Nephron (organoid): ENCODE measurements around the gene RILPL1.
"Not testable (repeated sequence)": the region's sequence is repeated elsewhere in the genome, so short reads cannot be mapped to it uniquely, and the experiment has no call there.

ENCODE experiments used
- H3K27ac Mint-ChIP-seq, 3 experiments: 2 replicates each; pipeline ENCODE4 v1.8.0; 2020; ENCODE audit warnings: mixed read lengths in 3 of 3, mild to moderate bottlenecking in 2 of 3, moderate library complexity in 1 of 3
- H3K27me3 Mint-ChIP-seq: 2 replicates; pipeline ENCODE4 v1.8.0; 2021; ENCODE audit warnings: low read depth, mild to moderate bottlenecking, moderate library complexity, mixed read lengths
- H3K36me3 Mint-ChIP-seq: 2 replicates; pipeline ENCODE4 v1.8.0; 2020; ENCODE audit warnings: low read depth, mixed read lengths
- H3K4me1 Mint-ChIP-seq: 2 replicates; pipeline ENCODE4 v1.8.0; 2020; ENCODE audit warnings: mixed read lengths
- H3K4me3 Mint-ChIP-seq, 3 experiments: 2 replicates each; pipeline ENCODE4 v1.8.0; 2020; ENCODE audit warnings: mild to moderate bottlenecking in 3 of 3, mixed read lengths in 3 of 3, moderate library complexity in 2 of 3
- H3K9me3 Mint-ChIP-seq: 2 replicates; pipeline ENCODE4 v1.8.0; 2020; ENCODE audit warnings: mixed read lengths
- TF ChIP-seq, protein P1 (sequence below), 3 experiments: fragments of 200-600 bp; sonication (generic); IDR thresholded peaks; one replicate each; pipeline ENCODE4 v1.5.0; 2021; ENCODE audit warnings: antibody characterized with exemption in 3 of 3; ENCODE audit not compliant: unreplicated experiment in 3 of 3

RILPL1 gene

DNA sequence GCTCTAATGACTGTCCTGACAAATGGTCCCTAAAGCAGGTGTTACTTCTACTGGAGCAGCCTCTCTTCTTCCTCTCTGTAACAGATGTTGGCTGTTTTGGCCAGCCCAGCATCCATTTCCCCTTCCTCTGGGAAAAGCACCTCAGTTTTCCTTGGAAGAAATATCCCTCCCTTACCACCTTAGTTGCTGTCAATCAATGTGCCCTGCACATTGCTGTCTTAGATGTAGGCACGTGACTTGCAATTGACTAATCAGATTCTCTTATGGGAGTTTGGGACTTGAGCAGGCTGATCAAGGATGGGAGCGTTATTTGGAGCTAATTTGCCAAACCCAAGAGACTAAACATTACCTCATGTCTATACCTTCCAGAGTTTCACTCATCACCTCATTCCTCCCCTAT is 38.9 kb upstream of the RILPL1 start:
- H3K4me1 Mint-ChIP-seq: no peaks in the 10 kb centered on the region
- H3K27me3 Mint-ChIP-seq: no peaks in the 10 kb centered on the region
- TF ChIP-seq, protein P1, sequence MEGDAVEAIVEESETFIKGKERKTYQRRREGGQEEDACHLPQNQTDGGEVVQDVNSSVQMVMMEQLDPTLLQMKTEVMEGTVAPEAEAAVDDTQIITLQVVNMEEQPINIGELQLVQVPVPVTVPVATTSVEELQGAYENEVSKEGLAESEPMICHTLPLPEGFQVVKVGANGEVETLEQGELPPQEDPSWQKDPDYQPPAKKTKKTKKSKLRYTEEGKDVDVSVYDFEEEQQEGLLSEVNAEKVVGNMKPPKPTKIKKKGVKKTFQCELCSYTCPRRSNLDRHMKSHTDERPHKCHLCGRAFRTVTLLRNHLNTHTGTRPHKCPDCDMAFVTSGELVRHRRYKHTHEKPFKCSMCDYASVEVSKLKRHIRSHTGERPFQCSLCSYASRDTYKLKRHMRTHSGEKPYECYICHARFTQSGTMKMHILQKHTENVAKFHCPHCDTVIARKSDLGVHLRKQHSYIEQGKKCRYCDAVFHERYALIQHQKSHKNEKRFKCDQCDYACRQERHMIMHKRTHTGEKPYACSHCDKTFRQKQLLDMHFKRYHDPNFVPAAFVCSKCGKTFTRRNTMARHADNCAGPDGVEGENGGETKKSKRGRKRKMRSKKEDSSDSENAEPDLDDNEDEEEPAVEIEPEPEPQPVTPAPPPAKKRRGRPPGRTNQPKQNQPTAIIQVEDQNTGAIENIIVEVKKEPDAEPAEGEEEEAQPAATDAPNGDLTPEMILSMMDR (IDR thresholded peaks at IDR 0.05; ENCODE audit: unreplicated experiment in 3 of 3): no peak
- H3K27ac Mint-ChIP-seq: no peak overlapping the region
- no peak overlapping the region for H3K4me3 Mint-ChIP-seq
- H3K36me3 Mint-ChIP-seq: peaks cover 8% of the 10 kb centered on the region
- no peaks in the 10 kb centered on the region for H3K9me3 Mint-ChIP-seq

DNA sequence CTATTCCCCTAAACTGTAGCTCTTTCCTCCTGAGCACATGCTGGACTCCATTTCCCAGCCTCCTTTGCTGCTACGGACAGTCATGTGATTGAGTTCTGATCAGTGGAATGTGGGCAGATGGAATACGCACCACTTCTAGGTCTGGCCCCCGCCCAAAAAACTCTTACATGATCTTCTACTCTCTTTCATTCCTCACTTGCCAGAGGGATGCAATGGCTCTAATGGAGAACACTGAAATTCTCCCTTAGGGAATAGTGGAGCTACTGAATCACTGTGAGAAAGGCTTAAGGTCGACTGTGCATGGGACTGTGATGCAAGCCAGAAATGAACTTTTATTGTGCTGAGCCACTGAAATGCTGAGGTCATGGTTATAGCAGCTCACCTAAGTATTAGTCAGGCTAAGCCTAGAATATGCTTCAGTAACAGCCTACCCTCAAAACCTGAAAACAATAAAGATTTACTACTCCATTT is 37.9 kb upstream of the RILPL1 start:
- H3K36me3 Mint-ChIP-seq: peaks cover 4% of the 10 kb centered on the region
- no peaks in the 10 kb centered on the region for H3K27me3 Mint-ChIP-seq
- TF ChIP-seq, protein P1 (IDR thresholded peaks at IDR 0.05; ENCODE audit: unreplicated experiment in 3 of 3): no peak
- H3K4me3 Mint-ChIP-seq: no peak overlapping the region
- H3K27ac Mint-ChIP-seq: no peak overlapping the region
- H3K4me1 Mint-ChIP-seq: no peaks in the 10 kb centered on the region
- H3K9me3 Mint-ChIP-seq: no peaks in the 10 kb centered on the region

DNA sequence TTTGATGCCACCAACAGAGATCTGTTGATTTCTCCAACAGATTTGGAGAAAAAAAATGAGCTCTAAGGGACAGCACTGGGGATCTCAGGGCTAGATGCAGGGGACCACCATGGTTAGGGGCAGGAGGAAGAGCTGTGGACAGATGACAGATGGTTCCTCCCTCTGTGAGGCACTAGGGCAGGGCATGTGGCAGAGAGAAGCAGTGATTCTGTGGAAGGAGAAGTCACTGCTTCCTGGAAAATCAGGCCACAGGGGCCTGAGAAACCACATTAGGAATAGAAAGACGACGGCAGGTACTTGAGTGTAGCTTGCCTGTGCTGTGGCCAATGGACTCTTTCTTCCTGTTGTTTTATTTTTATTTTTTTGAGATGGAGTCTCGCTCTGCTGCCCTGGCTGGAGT is 25.9 kb upstream of the RILPL1 start:
- TF ChIP-seq, protein P1 (IDR thresholded peaks at IDR 0.05; ENCODE audit: unreplicated experiment in 3 of 3): no peak
- Mint-ChIP-seq H3K4me1 (no peaks in the 10 kb centered on the region), H3K27ac (no peak overlapping the region), H3K4me3 (no peak overlapping the region), H3K36me3 (no peaks in the 10 kb centered on the region), H3K27me3 (peaks cover 3% of the 10 kb centered on the region), H3K9me3 (no peaks in the 10 kb centered on the region)

DNA sequence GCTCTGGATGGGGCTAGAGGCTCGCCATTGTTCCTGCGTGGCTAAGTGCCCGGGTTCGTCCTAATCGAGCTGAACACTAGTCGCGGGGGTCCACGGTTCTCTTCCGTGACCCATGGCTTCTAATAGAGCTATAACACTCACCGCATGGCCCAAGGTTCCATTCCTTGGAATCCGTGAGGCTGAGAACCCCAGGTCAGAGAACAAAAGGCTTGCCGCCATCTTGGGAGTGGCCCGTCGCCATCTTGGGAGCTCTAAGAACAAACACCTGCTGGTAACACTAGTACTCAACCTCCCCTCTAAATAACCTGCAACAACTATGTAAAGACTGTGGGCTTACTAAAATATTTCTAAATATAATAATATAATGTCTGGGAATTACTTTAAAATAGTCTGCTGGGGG is 25.0 kb upstream of the RILPL1 start:
- not testable (repeated sequence) for H3K27ac Mint-ChIP-seq, H3K4me1 Mint-ChIP-seq, H3K4me3 Mint-ChIP-seq, H3K36me3 Mint-ChIP-seq, H3K9me3 Mint-ChIP-seq, H3K27me3 Mint-ChIP-seq

DNA sequence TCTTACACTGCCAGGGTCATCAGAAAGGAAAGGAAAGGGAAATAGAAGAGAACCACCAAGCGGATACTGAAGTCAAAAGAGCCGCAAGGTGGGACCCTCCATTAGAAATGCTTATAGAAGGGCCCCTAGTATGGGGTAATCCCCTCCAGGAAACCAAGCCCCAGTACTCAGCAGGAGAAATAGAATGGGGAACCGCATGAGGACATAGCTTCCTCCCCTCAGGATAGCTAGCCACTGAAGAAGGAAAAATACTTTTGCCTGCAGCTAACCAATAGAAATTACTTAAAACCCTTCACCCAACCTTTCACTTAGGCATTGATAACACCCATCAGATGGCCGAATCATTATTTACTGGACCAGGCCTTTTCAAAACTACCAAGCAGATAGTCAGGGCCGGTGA is 21.3 kb upstream of the RILPL1 start:
- H3K27me3 Mint-ChIP-seq, H3K36me3 Mint-ChIP-seq, H3K4me1 Mint-ChIP-seq, H3K27ac Mint-ChIP-seq, H3K4me3 Mint-ChIP-seq, H3K9me3 Mint-ChIP-seq: not testable (repeated sequence)

DNA sequence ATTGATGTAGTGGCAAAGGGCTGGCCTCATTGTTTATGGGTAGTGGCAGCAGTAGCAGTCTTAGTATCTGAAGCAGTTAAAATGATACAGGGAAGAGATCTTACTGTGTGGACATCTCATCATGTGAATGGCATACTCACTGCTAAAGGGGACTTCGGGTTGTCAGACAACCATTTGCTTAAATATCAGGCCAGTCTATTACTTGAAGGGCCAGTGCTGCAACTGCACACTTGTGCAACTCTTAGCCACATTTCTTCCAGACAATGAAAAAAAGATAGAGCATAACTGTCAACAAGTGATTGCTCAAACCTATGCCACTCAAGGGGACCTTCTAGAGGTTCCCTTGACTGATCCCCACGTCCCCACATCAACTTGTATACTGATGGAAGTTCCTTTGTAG is 20.6 kb upstream of the RILPL1 start:
- H3K4me3 Mint-ChIP-seq, H3K9me3 Mint-ChIP-seq, H3K27me3 Mint-ChIP-seq, H3K36me3 Mint-ChIP-seq, H3K27ac Mint-ChIP-seq, H3K4me1 Mint-ChIP-seq: not testable (repeated sequence)

DNA sequence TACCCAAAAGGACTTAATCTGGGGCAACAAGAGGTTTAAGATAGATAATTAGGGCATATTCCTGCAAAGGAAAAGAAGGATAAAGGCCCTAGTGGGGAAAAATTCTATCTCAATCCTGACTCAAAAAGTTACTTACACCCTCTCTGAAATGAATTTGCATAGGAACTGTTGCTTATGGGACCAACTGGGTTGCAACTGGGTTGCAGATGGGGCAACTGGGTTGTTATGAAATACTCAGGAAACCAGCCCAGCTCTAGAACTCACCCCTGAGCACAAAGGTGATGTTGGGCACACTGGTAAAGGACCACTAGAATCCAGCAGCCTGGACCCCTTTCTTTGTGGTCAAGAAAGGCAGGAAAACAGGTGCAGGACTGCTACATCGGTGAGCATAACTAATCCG is 17.2 kb upstream of the RILPL1 start:
- Mint-ChIP-seq H3K4me1 (no peaks in the 10 kb centered on the region), H3K4me3 (no peak overlapping the region), H3K27ac (no peak overlapping the region), H3K9me3 (no peaks in the 10 kb centered on the region), H3K27me3 (peaks cover 8% of the 10 kb centered on the region), H3K36me3 (no peaks in the 10 kb centered on the region)
- TF ChIP-seq, protein P1 (IDR thresholded peaks at IDR 0.05; ENCODE audit: unreplicated experiment in 3 of 3): no peak

DNA sequence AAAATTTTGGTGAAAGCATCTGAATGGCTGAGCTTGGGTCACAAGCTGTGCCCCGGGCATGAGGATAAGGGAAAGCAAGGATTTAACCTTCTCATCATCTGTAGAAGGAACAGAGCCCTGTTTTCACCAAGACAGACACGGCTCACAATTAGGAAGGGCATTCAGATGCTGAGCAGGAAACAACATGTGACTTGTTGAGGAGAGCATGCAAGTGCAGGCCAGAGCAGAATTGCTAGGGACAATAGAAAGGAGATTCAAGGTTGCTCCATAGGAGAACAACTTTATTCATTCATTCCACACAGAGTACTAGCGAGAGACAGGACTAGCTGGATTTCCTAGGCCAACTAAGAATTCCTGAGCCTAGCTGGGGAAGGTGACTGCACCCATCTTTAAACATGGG is 14.6 kb upstream of the RILPL1 start:
- Mint-ChIP-seq H3K9me3 (no peaks in the 10 kb centered on the region), H3K4me3 (no peak overlapping the region), H3K36me3 (no peaks in the 10 kb centered on the region), H3K4me1 (no peaks in the 10 kb centered on the region), H3K27ac (no peak overlapping the region), H3K27me3 (peaks cover 8% of the 10 kb centered on the region)
- TF ChIP-seq, protein P1 (IDR thresholded peaks at IDR 0.05; ENCODE audit: unreplicated experiment in 3 of 3): no peak
